ENCODE results near the gene IL17C.

IL17C gene

GRCh38 chr16:88628512-88628974, 9.8 kb upstream of the IL17C start:
- DNase-seq (ENCODE audit: low read depth): no peak

GRCh38 chr16:88629835-88630234, 8.5 kb upstream of the IL17C start:
- no peak for DNase-seq (ENCODE audit: low read depth)

- no peak for DNase-seq (ENCODE audit: low read depth)
Observed at GRCh38 chr16:88630433-88630832, 7.9 kb upstream of the IL17C start.

GRCh38 chr16:88630941-88631340, 7.4 kb upstream of the IL17C start:
- DNase-seq (ENCODE audit: low read depth): no peak

- no peak for DNase-seq (ENCODE audit: low read depth)
Observed at GRCh38 chr16:88631384-88631783, 7.0 kb upstream of the IL17C start.

- DNase-seq (ENCODE audit: low read depth): no peak
Observed at GRCh38 chr16:88631920-88632586, 6.3 kb upstream of the IL17C start.

GRCh38 chr16:88632587-88632930, 5.8 kb upstream of the IL17C start:
- no peak for DNase-seq (ENCODE audit: low read depth)

- peak; percentile 10 for DNase-seq (ENCODE audit: low read depth)
Observed at GRCh38 chr16:88633684-88634140, 4.7 kb upstream of the IL17C start.

GRCh38 chr16:88634141-88634993, 4.0 kb upstream of the IL17C start:
- peak; percentile 14 for DNase-seq (ENCODE audit: low read depth)

GRCh38 chr16:88634994-88635670, 3.2 kb upstream of the IL17C start:
- DNase-seq (ENCODE audit: low read depth): no peak

GRCh38 chr16:88635671-88636319, 2.6 kb upstream of the IL17C start:
- no peak for DNase-seq (ENCODE audit: low read depth)

GRCh38 chr16:88636488-88637265, 1.7 kb upstream of the IL17C start:
- no peak for DNase-seq (ENCODE audit: low read depth)

GRCh38 chr16:88639231-88640038, 1.1 kb downstream of the IL17C start:
- no peak for DNase-seq (ENCODE audit: low read depth)

- DNase-seq (ENCODE audit: low read depth): no peak
Observed at GRCh38 chr16:88640039-88640495, 1.7 kb downstream of the IL17C start.

GRCh38 chr16:88640498-88641247, 2.3 kb downstream of the IL17C start:
- DNase-seq (ENCODE audit: low read depth): no peak

GRCh38 chr16:88642881-88643643, 4.7 kb downstream of the IL17C start:
- DNase-seq (ENCODE audit: low read depth): no peak

GRCh38 chr16:88643644-88643932, 5.2 kb downstream of the IL17C start:
- DNase-seq (ENCODE audit: low read depth): no peak

- DNase-seq (ENCODE audit: low read depth): no peak
Observed at GRCh38 chr16:88645455-88645854, 7.1 kb downstream of the IL17C start.

- no peak for DNase-seq (ENCODE audit: low read depth)
Observed at GRCh38 chr16:88645941-88646340, 7.6 kb downstream of the IL17C start.

Data from fibroblast of the conjunctiva (primary cell).